GM18867 (cell line): Measurements from ENCODE around the gene DNAJC5.
A peak's percentile ranks its signal among the peaks of the same experiment; 100 is the strongest.
"Not testable (repeated sequence)": the region's sequence is repeated elsewhere in the genome, so short reads cannot be mapped to it uniquely, and the experiment has no call there.

ENCODE experiments used
- ATAC-seq: cut with Tn5 transposase; IDR thresholded peaks from one replicate; pipeline ENCODE4 v1.9.1; 2021; ENCODE audit warnings: mild to moderate bottlenecking, moderate library complexity; ENCODE audit not compliant: unreplicated experiment

DNAJC5 gene

GRCh38 chr20:63952769-63953168, 57.8 kb downstream of the DNAJC5 start:
- ATAC-seq, result no peak

GRCh38 chr20:63953764-63954429, 59.0 kb downstream of the DNAJC5 start:
- no peak for ATAC-seq

GRCh38 chr20:63955281-63955826, 60.4 kb downstream of the DNAJC5 start:
- ATAC-seq, result peak; percentile 7

- ATAC-seq, result peak; percentile 66
Measured at GRCh38 chr20:63955827-63956663, 61.1 kb downstream of the DNAJC5 start, which contains the start of gene UCKL1. UCKL1 (minus strand) TSS chr20:63956416; CDS start chr20:63956372, 44 bp downstream.

DNA sequence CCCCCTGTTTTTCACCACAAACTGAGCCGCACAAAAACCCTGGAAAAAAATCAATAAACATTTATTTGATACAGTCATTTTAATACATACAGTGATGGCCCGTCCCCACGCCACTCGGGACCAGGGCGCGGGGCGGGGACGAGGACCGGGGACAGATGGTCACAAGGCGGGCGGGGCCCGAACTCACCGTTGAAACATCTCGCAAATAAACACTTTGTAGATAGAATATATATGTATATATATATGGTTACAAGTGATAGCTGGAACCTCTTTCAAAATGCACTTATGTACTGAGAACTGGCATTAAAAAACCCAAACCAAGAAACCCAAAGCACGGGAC, 61.7 kb downstream of the DNAJC5 start:
- peak; percentile 13 for ATAC-seq

DNA sequence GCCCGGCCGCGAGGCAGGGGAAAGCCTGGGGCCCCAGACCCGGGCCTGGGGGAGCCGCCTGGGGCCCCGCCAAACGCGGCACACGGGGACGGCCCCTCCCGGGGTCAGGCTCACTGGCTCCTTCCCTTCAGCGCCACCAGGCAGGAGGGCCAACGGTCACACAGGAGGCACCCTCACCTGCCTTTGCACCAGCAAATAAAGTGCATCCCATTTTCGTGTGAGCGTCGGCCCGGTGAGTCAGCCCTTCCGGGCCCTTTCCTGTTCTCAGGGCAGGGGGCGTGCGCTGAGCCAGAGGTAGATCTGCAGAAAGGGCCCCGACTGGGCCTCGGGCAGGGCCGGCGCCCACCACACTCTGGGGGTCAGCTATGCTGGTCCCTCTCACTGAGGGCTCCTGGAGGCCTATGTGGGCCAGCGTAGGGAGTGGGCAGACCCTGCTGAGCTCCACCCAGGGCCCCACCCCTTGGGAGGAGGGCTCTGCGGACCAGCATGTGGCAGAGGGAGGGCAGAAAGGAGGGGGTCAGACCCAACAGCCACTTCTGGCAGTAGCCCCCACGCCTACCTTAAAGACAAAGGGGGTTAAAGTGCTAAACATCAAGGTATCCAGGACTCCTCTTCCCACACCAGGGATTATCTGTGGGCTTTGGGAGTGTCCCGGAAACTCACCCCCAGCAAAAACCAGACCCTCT, 62.2 kb downstream of the DNAJC5 start:
- ATAC-seq, result peak; percentile 25

DNA sequence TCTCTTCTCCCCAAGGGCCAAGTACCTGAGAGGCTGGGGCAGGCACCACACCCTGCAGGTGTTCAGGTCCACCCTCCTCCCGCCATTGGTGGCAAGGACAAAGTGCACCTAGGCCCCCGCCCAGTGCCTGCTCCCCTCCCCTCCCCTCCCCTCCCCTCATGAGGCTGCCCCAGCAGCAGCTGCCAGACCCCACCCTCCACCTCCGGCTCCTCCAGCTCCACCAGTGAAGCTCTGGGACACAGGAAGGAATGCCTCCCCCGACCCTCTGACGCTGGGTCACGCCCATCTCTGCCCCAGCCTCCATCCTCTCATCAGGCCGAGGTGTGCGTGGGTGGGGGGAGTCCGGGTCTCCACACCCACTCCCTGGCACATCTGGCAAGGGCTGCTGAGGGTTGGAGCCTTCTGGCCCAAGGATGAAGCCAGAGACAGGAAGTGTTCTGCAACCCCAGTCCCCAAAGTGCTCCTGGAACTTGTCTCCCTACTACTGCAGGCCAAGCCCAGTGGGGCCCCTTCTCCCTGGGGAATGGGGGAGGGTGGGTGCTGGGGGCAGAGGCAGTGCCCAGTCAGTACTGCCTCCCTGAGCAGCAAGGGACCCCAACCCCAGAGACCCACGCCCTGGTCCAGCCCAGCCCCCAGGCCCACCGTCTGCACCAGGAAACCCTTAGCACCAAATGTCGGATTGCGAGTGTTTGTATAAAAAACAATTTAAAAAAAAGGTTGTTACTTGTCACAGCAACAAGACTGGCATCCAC, 62.9 kb downstream of the DNAJC5 start:
- ATAC-seq, result no peak

GRCh38 chr20:63958471-63958870, 63.5 kb downstream of the DNAJC5 start:
- no peak for ATAC-seq

GRCh38 chr20:63958964-63959698, 64.2 kb downstream of the DNAJC5 start:
- ATAC-seq, result no peak

DNA sequence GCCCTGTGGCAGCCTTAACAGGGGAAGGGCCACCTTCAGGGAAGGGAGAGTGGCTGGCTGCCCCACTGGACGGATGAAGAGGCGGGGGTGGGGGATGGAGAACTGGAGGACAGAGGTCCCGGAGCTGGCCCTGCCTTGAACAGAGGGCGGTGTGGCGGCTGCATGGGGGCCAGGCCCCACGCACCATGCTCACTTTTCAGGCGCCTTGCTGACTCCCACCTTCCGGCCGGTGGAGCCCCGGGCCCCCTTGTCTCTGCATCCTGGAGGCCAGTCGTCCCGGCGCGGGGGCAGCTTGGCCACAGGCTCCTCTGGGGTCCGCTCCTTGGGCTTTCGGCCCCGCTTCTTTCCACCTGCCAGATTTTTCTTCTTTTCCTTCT, 64.8 kb downstream of the DNAJC5 start:
- ATAC-seq, result no peak

DNA sequence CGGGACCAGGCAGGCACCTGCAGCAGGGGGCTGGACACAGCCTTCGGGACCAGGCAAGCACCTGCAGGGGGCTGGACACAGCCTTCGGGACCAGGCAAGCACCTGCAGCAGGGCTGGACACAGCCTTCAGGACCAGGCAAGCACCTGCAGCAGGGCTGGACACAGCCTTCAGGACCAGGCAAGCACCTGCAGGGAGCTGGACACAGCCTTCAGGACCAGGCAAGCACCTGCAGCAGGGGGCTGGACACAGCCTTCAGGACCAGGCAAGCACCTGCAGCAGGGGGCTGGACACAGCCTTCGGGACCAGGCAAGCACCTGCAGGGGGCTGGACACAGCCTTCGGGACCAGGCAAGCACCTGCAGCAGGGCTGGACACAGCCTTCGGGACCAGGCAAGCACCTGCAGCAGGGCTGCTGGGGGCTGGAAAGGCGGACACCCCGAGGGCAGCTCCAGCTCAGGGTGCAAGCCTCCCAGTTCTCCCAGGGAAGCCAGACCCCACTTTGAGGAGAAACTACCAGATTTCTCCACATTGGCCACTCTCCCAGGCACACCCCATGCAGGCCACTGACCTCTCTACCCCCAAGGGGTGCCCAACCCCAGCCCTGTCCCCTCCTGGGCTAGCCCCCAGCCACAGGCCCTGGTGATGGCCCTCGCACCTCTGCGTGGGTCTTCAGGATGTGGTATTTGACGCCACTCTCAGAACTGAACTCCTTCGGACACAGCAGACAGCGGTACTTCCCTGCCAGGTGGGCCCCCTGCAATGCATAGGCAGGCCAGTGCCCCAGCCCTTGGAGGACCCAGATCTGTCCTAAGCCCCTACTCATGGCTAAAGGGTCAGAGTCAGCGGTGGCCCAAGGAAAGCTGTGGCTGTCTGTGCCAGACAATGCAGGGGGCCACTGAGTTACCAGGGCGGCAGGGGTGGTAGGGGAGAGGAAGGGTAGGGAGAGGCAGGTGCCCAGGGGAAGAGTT, 66.0 kb downstream of the DNAJC5 start:
- ATAC-seq, result not testable (repeated sequence)

- ATAC-seq, result no peak
Measured at GRCh38 chr20:63961664-63962425, 66.9 kb downstream of the DNAJC5 start.

- ATAC-seq, result no peak
Measured at GRCh38 chr20:63962426-63963347, 67.8 kb downstream of the DNAJC5 start.

GRCh38 chr20:63963348-63963741, 68.4 kb downstream of the DNAJC5 start:
- no peak for ATAC-seq

- ATAC-seq, result no peak
Measured at GRCh38 chr20:63963784-63964301, 68.9 kb downstream of the DNAJC5 start.

DNA sequence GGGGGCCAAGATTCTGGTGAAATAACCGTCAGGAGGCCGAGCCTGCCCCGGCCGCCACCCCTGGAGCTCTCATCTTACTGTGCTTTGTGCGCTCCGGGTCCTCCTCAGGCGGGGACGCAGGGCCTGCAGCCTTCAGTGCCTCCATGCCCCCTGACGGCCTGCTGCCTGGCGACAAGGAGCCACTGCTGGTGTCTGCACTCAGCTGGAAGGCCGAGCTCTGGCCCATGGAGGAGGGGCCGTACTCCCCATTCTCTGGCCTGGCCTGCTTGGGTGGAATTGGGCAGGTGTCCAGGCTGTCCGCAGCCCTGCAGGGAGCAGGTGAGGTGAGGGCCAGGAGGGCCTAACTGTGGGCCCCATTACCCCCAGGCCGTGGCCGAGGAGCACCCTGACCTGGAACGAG, 69.5 kb downstream of the DNAJC5 start:
- no peak for ATAC-seq
